Breast epithelium (tissue), 4 donors: ENCODE measurements around the gene GMFB. TPM values are rescaled to one million over a fixed set of nuclear protein-coding genes. Genes with fewer than 3 reads are reported as not detected.

Source experiments
- DNase-seq, 2 donors: peaks; one replicate each; pipeline ENCODE4 v3.0.0-alpha.2; 2019; ENCODE audit warnings: low spot score in 2 of 2
- H3K27ac ChIP-seq, 2 donors: fragments of 200-600 bp; sonication (generic) in 1 of 2; one replicate each; pipeline ENCODE4 v1.5.1; 2016 to 2019; ENCODE audit warnings: mild to moderate bottlenecking in 1 of 2
- H3K27me3 ChIP-seq, 2 donors: fragments of 200-600 bp; sonication (generic) in 1 of 2; one replicate each; pipeline versions ENCODE4 v1.5.1 to v1.6.0; 2017 to 2019; ENCODE audit warnings: control low read depth in 1 of 2, mild to moderate bottlenecking in 1 of 2
- H3K36me3 ChIP-seq: fragments of 200-600 bp; one replicate; pipeline ENCODE4 v1.5.1; 2019
- H3K4me1 ChIP-seq, 2 donors: fragments of 200-600 bp; sonication (generic); one replicate each; pipeline ENCODE4 v1.5.1; 2016 to 2019; ENCODE audit warnings: control low read depth in 1 of 2
- H3K4me3 ChIP-seq, 3 donors: fragments of 200-600 bp; sonication (generic); 1 replicate in 2 of 3; 2 replicates in 1 of 3; pipeline ENCODE4 v1.5.1; 2016 to 2019; ENCODE audit warnings: mild to moderate bottlenecking in 3 of 3, moderate library complexity in 2 of 3
- H3K9me3 ChIP-seq, 2 donors: fragments of 200-600 bp; sonication (generic) in 1 of 2; one replicate each; pipeline ENCODE4 v1.5.1; 2016 to 2019; ENCODE audit warnings: control low read depth in 1 of 2
- POLR2A ChIP-seq: fragments of 450-650 bp; IDR thresholded peaks from one replicate; pipeline ENCODE4 v1.6.1; 2016; ENCODE audit warnings: antibody characterized with exemption, mild to moderate bottlenecking, moderate library complexity
- POLR2AphosphoS5 ChIP-seq, 3 donors: sonication (generic); formaldehyde crosslinking; IDR thresholded peaks; one replicate each; pipeline ENCODE4 v1.6.1; 2017; ENCODE audit warnings: antibody characterized with exemption in 3 of 3
- intact Hi-C: fragments of 100-400 bp; cut with DNase I; formaldehyde crosslinking; loops from one replicate; pipeline ENCODE4 v1.15.1; 2023; ENCODE audit warnings: low total_unique reads
- total RNA-seq, 3 donors: library from RNA; depleted of rRNA; stranded (reverse); fragments of >200 nt; gene quantifications; one replicate each; pipeline ENCODE4 v1.1.0, GENCODE V29; 2016
- TF ChIP-seq, protein P1 (sequence below), 3 donors: fragments of 450-650 bp; IDR thresholded peaks; one replicate each; pipeline ENCODE4 v1.5.1; 2016 to 2017; ENCODE audit warnings: antibody characterized with exemption in 3 of 3, mild to moderate bottlenecking in 3 of 3, moderate library complexity in 3 of 3

GMFB gene
- total RNA-seq, 3 donors from 2014 or later: 43.3 to 82.5 (median 64.6) TPM

DNA sequence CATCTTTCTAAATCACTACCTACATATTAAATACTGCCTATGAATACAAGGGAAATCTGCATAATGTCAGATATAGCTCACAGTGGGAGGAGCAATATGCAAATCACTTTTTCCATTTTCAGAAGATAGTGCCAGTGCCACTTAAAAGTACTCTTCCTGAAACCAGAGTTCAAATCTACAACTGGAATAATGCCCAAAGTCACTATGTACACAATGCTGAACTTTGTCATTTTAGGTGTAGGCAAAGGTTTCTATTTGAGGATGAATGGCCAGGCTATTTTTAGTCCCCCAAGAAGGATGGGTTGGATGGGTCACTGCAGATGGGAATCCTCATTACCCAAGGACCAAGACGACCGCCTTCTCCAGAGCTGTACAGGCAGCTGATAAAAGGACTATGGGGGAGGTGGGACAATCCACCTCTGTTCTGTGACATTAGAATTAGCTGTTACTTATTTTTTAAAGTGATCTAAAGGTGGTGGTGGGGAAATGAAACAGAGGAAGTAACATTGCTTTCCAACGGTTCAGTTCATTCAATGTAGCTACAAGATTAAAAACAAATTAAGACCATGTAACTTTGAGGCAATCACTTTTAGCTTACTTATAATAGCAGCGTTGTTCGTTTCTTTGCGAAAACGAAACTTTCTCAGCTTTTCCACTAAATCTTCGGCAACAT, 5.6 kb downstream of the GMFB start:
- Histone ChIP-seq H3K4me1 (no peaks in the 10 kb centered on the region), H3K9me3 (no peaks in the 10 kb centered on the region), H3K4me3 (no peak overlapping the region), H3K27ac (no peak overlapping the region), H3K36me3 (no peaks in the 10 kb centered on the region), H3K27me3 (no peaks in the 10 kb centered on the region)
- intact Hi-C loops: no loop called here
- TF ChIP-seq POLR2A (no peak), POLR2AphosphoS5 (IDR thresholded peaks at IDR 0.05) (no peak)
- TF ChIP-seq, protein P1, sequence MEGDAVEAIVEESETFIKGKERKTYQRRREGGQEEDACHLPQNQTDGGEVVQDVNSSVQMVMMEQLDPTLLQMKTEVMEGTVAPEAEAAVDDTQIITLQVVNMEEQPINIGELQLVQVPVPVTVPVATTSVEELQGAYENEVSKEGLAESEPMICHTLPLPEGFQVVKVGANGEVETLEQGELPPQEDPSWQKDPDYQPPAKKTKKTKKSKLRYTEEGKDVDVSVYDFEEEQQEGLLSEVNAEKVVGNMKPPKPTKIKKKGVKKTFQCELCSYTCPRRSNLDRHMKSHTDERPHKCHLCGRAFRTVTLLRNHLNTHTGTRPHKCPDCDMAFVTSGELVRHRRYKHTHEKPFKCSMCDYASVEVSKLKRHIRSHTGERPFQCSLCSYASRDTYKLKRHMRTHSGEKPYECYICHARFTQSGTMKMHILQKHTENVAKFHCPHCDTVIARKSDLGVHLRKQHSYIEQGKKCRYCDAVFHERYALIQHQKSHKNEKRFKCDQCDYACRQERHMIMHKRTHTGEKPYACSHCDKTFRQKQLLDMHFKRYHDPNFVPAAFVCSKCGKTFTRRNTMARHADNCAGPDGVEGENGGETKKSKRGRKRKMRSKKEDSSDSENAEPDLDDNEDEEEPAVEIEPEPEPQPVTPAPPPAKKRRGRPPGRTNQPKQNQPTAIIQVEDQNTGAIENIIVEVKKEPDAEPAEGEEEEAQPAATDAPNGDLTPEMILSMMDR (IDR thresholded peaks at IDR 0.05): no peak
- DNase-seq: no peak

DNA sequence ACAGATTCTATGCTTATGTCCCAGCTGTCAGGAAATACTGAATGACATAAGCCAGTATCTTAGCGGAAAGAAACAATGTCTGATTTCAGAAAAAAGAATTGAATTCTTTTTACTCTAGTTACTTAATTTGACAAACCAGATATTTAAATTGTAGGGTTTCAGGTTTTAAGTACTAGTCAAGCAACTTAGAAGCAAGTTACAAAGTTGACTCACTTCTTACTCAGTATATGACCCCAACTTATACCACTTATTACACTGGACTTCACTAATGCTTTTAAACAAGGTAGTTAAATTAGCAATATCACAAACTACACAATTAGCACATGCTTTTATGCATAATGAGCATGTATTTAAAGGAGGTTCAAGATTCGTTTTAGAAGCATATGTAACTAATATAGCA, 7.1 kb downstream of the GMFB start:
- TF ChIP-seq, protein P1 (IDR thresholded peaks at IDR 0.05): no peak
- TF ChIP-seq POLR2AphosphoS5 (IDR thresholded peaks at IDR 0.05) (no peak), POLR2A (no peak)
- no peaks in the 10 kb centered on the region for H3K27me3 ChIP-seq
- intact Hi-C loops: no loop called here
- H3K4me1 ChIP-seq: no peaks in the 10 kb centered on the region
- DNase-seq: no peak
- H3K9me3 ChIP-seq: no peaks in the 10 kb centered on the region
- no peaks in the 10 kb centered on the region for H3K36me3 ChIP-seq
- no peak overlapping the region for H3K4me3 ChIP-seq
- H3K27ac ChIP-seq: no peak overlapping the region

DNA sequence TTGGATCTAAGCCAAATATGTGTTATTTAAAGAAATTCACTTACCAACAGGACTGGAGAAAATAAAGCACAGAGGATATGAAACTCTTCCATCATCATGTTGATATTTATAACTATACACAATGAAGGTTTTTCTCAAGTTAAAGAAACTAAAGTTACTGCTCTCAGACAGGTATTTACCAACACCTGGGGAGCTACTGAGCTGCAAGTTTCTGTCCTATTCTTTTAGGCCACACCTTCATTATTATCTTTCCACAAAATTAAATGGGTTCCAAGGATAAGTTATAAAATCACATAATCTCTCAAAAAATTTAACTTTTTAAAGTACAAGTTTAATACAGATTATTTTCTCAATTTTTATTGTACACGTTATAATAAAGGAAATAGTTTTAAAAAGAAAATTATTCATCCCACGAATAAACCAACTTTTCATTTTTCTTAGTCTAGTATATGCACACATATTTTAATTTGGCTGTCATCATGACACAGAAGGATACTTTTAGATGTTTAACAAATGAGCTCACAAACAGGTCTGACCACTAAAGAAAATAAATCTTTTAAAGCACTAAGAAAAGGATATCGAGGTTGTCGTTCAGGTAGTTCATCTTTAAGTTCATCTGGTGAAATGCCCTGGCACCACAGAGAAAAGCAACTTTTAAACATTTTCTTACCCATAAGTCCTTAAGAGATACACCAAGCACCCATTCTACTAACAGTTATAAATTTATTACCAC, 7.8 kb downstream of the GMFB start:
- H3K9me3 ChIP-seq: no peaks in the 10 kb centered on the region
- no peak overlapping the region for H3K27ac ChIP-seq
- intact Hi-C loops: no loop called here
- no peak for DNase-seq
- TF ChIP-seq POLR2A (no peak), POLR2AphosphoS5 (IDR thresholded peaks at IDR 0.05) (no peak)
- no peak overlapping the region for H3K4me3 ChIP-seq
- no peaks in the 10 kb centered on the region for H3K36me3 ChIP-seq
- no peaks in the 10 kb centered on the region for H3K4me1 ChIP-seq
- H3K27me3 ChIP-seq: no peaks in the 10 kb centered on the region

DNA sequence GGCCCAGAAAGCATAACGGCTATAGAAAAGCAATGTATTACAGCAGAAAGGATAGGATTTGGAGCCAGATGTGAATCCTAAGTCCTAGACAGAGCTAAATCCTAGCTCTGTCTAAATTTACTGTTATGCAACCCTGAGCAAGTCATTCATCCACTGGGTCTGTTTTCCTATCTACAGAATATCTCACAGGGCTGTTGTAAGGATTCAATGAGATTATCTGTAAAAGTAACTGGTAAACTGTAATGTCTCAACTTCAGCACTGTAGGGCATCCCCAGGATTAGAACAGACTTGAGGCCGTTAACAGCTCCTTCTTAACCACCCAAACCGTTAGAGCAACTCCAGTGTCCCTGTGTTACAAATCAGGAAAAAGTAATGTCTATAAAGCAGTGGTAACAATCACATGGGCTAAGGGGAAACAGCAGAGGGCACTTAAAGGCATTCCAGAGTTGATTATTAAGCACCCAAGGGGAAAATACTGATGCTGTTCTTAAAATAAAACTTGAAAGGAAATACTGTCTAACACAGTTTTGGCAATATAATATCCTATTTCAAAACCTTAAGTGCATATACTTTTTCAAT, 10.1 kb downstream of the GMFB start:
- Histone ChIP-seq H3K36me3 (no peaks in the 10 kb centered on the region), H3K4me3 (no peak overlapping the region), H3K27ac (no peak overlapping the region), H3K4me1 (no peaks in the 10 kb centered on the region), H3K9me3 (no peaks in the 10 kb centered on the region), H3K27me3 (no peaks in the 10 kb centered on the region)
- DNase-seq: no peak
- intact Hi-C loops: no loop called here
- TF ChIP-seq POLR2AphosphoS5 (IDR thresholded peaks at IDR 0.05) (no peak), POLR2A (no peak)
- TF ChIP-seq, protein P1 (IDR thresholded peaks at IDR 0.05): no peak

DNA sequence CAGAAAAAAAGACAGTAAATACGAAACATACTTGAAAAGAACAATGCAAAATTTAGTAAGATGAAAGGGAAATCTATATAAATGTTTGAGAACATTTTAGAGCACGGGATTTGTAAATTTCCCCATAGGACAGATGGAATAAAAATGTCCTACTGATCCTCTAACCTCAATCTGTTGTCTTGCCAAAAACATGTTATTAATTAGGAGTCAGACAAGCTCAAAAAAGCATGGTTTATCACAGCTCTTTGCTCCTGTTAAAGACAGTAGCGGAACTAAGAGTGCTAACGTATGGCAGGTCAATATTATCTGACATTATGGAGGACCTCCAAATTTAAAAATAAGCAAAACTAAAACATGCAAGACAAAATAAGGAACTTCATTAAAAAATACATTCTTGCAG, 12.9 kb downstream of the GMFB start:
- no peaks in the 10 kb centered on the region for H3K4me1 ChIP-seq
- TF ChIP-seq, protein P1 (IDR thresholded peaks at IDR 0.05): no peak
- TF ChIP-seq POLR2A (no peak), POLR2AphosphoS5 (IDR thresholded peaks at IDR 0.05) (no peak)
- H3K27me3 ChIP-seq: no peaks in the 10 kb centered on the region
- H3K36me3 ChIP-seq: no peaks in the 10 kb centered on the region
- H3K4me3 ChIP-seq: no peak overlapping the region
- no peak for DNase-seq
- intact Hi-C loops: no loop called here
- H3K27ac ChIP-seq: no peak overlapping the region
- no peaks in the 10 kb centered on the region for H3K9me3 ChIP-seq
